Upper lobe of left lung (tissue), 6 donors: Measurements from ENCODE around the gene ZFHX3. TPM values are rescaled to one million over a fixed set of nuclear protein-coding genes. Genes with fewer than 3 reads are reported as not detected.

ENCODE experiments used
- ATAC-seq, 2 donors: fragments of 200-7000 bp; cut with Tn5 transposase; one replicate each; pipeline ENCODE4 v1.9.1; 2022; ENCODE audit warnings: mild to moderate bottlenecking in 2 of 2, moderate library complexity in 2 of 2; ENCODE audit not compliant: low FRiP score in 2 of 2
- DNase-seq, 2 donors: peaks; one replicate each; pipeline ENCODE4 v3.0.0-alpha.2; 2019 to 2020
- H3K27ac ChIP-seq, 4 donors: fragments of 200-600 bp; sonication (generic); one replicate each; pipeline ENCODE4 v1.5.1; 2016 to 2019
- H3K27me3 ChIP-seq, 4 donors: fragments of 200-600 bp; sonication (generic); one replicate each; pipeline ENCODE4 v1.5.1; 2017 to 2019
- H3K36me3 ChIP-seq, 4 donors: fragments of 200-600 bp; sonication (generic); one replicate each; pipeline ENCODE4 v1.5.1; 2016 to 2019
- H3K4me1 ChIP-seq, 4 donors: fragments of 200-600 bp; sonication (generic); one replicate each; pipeline ENCODE4 v1.5.1; 2018 to 2019
- H3K4me3 ChIP-seq, 4 donors: fragments of 200-600 bp; sonication (generic); one replicate each; pipeline ENCODE4 v1.5.1; 2017 to 2019; ENCODE audit warnings: mild to moderate bottlenecking in 2 of 4, moderate library complexity in 1 of 4
- H3K9me3 ChIP-seq, 4 donors: fragments of 200-600 bp; sonication (generic); one replicate each; pipeline ENCODE4 v1.5.1; 2018 to 2019
- CTCF ChIP-seq, 6 experiments: fragments of 450-650 bp in 4 of 6; fragments of 200-600 bp in 2 of 6; sonication (generic) in 2 of 6; IDR thresholded peaks; one replicate each; pipeline ENCODE4 v1.5.1; 2016 to 2019; ENCODE audit warnings: antibody characterized with exemption in 6 of 6
- EP300 ChIP-seq, 4 donors: sonication (generic); formaldehyde crosslinking; IDR thresholded peaks; one replicate each; pipeline ENCODE4 v1.5.1; 2017; ENCODE audit warnings: antibody characterized with exemption in 4 of 4, control low read depth in 2 of 4
- POLR2A ChIP-seq, 4 donors: fragments of 450-650 bp; IDR thresholded peaks; one replicate each; pipeline ENCODE4 v1.5.1; 2016 to 2017; ENCODE audit warnings: antibody characterized with exemption in 4 of 4, mild to moderate bottlenecking in 2 of 4
- POLR2AphosphoS5 ChIP-seq, 2 donors: sonication (generic); formaldehyde crosslinking; IDR thresholded peaks; one replicate each; pipeline ENCODE4 v1.5.1; 2017; ENCODE audit warnings: antibody characterized with exemption in 2 of 2
- WGBS, 2 donors: methylation state at CpG; one replicate each; pipeline ENCODE4 v1.1.5; 2017 to 2018; 5-methylcytosine and 5-hydroxymethylcytosine counted together
- total RNA-seq, 6 donors: library from RNA; depleted of rRNA in 4 of 6; stranded (reverse); fragments of >200 nt in 4 of 6; gene quantifications; one replicate each; pipeline versions ENCODE4 v1.1.0 to v1.2.1, GENCODE V29; 2016 to 2021
- donor health status: DM: no; HTN: no; CAD: no; lungs with moderate emphysema.
- donor health status: DM: no; HTN: yes; CAD: no; lungs with severe emphysema.

ZFHX3 gene
- total RNA-seq, 6 donors from 2014 or later: 22.4 to 40.3 (median 27.0) TPM

- H3K9me3 ChIP-seq: no peaks in the 10 kb centered on the region
- H3K4me3 ChIP-seq: peak overlapping the region in 1 of 4 donors; percentile 9
- TF ChIP-seq POLR2A (IDR thresholded peaks at IDR 0.05) (no peak), EP300 (IDR thresholded peaks at IDR 0.05) (no peak), CTCF (IDR thresholded peaks at IDR 0.05) (no peak), POLR2AphosphoS5 (IDR thresholded peaks at IDR 0.05) (no peak)
- no peak for ATAC-seq
- DNase-seq: no peak
- 81 to 94% methylated on average over 7 of the region's 7 CpGs for WGBS, 2 donors
- H3K4me1 ChIP-seq: peaks cover 29 to 44% (median 32%) of the 10 kb centered on the region in 4 donors
- H3K27ac ChIP-seq: peak overlapping the region in 3 of 4 donors; percentile 6 to 65 (median 55)
- H3K27me3 ChIP-seq: no peaks in the 10 kb centered on the region
- H3K36me3 ChIP-seq: no peaks in the 10 kb centered on the region
Observed at GRCh38 chr16:73000907-73001521, 46.9 kb downstream of the ZFHX3 start.

GRCh38 chr16:73000020-73000906, 47.7 kb downstream of the ZFHX3 start:
- H3K4me3 ChIP-seq: peak overlapping the region in 1 of 4 donors; percentile 9
- no peaks in the 10 kb centered on the region for H3K36me3 ChIP-seq
- ATAC-seq (peak in 1 of 2 donors; percentile 83), DNase-seq (peak in 1 of 2 donors; percentile 45)
- H3K27ac ChIP-seq: peak overlapping the region; percentile 21 to 65 (median 52)
- 32 to 36% methylated on average over 19 to 22 of the region's 22 CpGs for WGBS, 2 donors
- TF ChIP-seq EP300 (IDR thresholded peaks at IDR 0.05) (no peak), POLR2AphosphoS5 (IDR thresholded peaks at IDR 0.05) (no peak), POLR2A (IDR thresholded peaks at IDR 0.05) (no peak), CTCF (IDR thresholded peaks at IDR 0.05) (no peak)
- peaks cover 36 to 51% (median 40%) of the 10 kb centered on the region in 4 donors for H3K4me1 ChIP-seq
- H3K9me3 ChIP-seq: no peaks in the 10 kb centered on the region
- H3K27me3 ChIP-seq: no peaks in the 10 kb centered on the region

- no peak overlapping the region for H3K4me3 ChIP-seq
- H3K36me3 ChIP-seq: no peaks in the 10 kb centered on the region
- DNase-seq (no peak), ATAC-seq (no peak)
- H3K4me1 ChIP-seq: peaks cover 36 to 58% (median 42%) of the 10 kb centered on the region in 4 donors
- H3K27ac ChIP-seq: peak overlapping the region in 3 of 4 donors; percentile 21 to 65 (median 55)
- WGBS, 2 donors: 75 to 76% methylated on average over 4 to 9 of the region's 9 CpGs
- H3K9me3 ChIP-seq: no peaks in the 10 kb centered on the region
- no peaks in the 10 kb centered on the region for H3K27me3 ChIP-seq
- no peak for TF ChIP-seq CTCF (IDR thresholded peaks at IDR 0.05)
- TF ChIP-seq POLR2AphosphoS5 (IDR thresholded peaks at IDR 0.05): no peak
- no peak for TF ChIP-seq POLR2A (IDR thresholded peaks at IDR 0.05)
- no peak for TF ChIP-seq EP300 (IDR thresholded peaks at IDR 0.05)
Observed at GRCh38 chr16:72999541-73000019, 48.3 kb downstream of the ZFHX3 start.

GRCh38 chr16:72997141-72997542, 50.8 kb downstream of the ZFHX3 start:
- DNase-seq: peak in 1 of 2 donors; percentile 83
- peak overlapping the region; percentile 10 to 62 (median 62) for H3K27ac ChIP-seq
- no peak overlapping the region for H3K4me3 ChIP-seq
- 41 to 67% methylated on average over 7 of the region's 7 CpGs for WGBS, 2 donors
- TF ChIP-seq CTCF (IDR thresholded peaks at IDR 0.05): no peak
- peak in 3 of 4 donors; percentile 29 to 87 (median 47) for TF ChIP-seq EP300 (IDR thresholded peaks at IDR 0.05)
- TF ChIP-seq POLR2AphosphoS5 (IDR thresholded peaks at IDR 0.05): peak; percentile 70 to 87
- ATAC-seq: peak; percentile 45 to 50
- no peaks in the 10 kb centered on the region for H3K9me3 ChIP-seq
- H3K27me3 ChIP-seq: no peaks in the 10 kb centered on the region
- H3K36me3 ChIP-seq: no peaks in the 10 kb centered on the region
- H3K4me1 ChIP-seq: peaks cover 37 to 69% (median 47%) of the 10 kb centered on the region in 4 donors
